Measurements from ENCODE around the gene NVL.

The NVL gene

GRCh38 chr1:224271106-224271505 lies 58.9 kb downstream of the NVL start:
- H3K9me3 ChIP-seq (ENCODE audit: control insufficient read depth, low read depth, low read length) = no peaks in the 10 kb centered on the region

GRCh38 chr1:224267925-224268324 lies 62.0 kb downstream of the NVL start:
- Histone ChIP-seq H3K4me1 (ENCODE audit: control insufficient read depth, low read depth, low read length) (no peaks in the 10 kb centered on the region), H3K4me3 (ENCODE audit: low read length) (no peak overlapping the region), H3K27me3 (ENCODE audit: control insufficient read depth, insufficient read depth, low read length) (no peaks in the 10 kb centered on the region), H3K27ac (ENCODE audit: low read length) (no peak overlapping the region), H3K9me3 (ENCODE audit: control insufficient read depth, low read depth, low read length) (no peaks in the 10 kb centered on the region), H3K36me3 (ENCODE audit: control insufficient read depth, low read depth, low read length) (peaks cover 23% of the 10 kb centered on the region), H3K9ac (ENCODE audit: low read length) (no peak overlapping the region)

More at GRCh38 chr1:224271106-224271505, 58.9 kb downstream of the NVL start:
- no peaks in the 10 kb centered on the region for H3K27me3 ChIP-seq (ENCODE audit: control insufficient read depth, insufficient read depth, low read length)
- H3K27ac ChIP-seq (ENCODE audit: low read length) = no peak overlapping the region
- H3K4me3 ChIP-seq (ENCODE audit: low read length) = no peak overlapping the region
- H3K36me3 ChIP-seq (ENCODE audit: control insufficient read depth, low read depth, low read length) = peaks cover 31% of the 10 kb centered on the region
- no peaks in the 10 kb centered on the region for H3K4me1 ChIP-seq (ENCODE audit: control insufficient read depth, low read depth, low read length)
- H3K9ac ChIP-seq (ENCODE audit: low read length) = no peak overlapping the region

GRCh38 chr1:224266915-224267856 lies 62.8 kb downstream of the NVL start:
- no peaks in the 10 kb centered on the region for H3K9me3 ChIP-seq (ENCODE audit: control insufficient read depth, low read depth, low read length)
- H3K27ac ChIP-seq (ENCODE audit: low read length) = no peak overlapping the region
- no peak overlapping the region for H3K4me3 ChIP-seq (ENCODE audit: low read length)
- H3K36me3 ChIP-seq (ENCODE audit: control insufficient read depth, low read depth, low read length) = peaks cover 23% of the 10 kb centered on the region
- H3K4me1 ChIP-seq (ENCODE audit: control insufficient read depth, low read depth, low read length) = no peaks in the 10 kb centered on the region
- H3K27me3 ChIP-seq (ENCODE audit: control insufficient read depth, insufficient read depth, low read length) = no peaks in the 10 kb centered on the region
- H3K9ac ChIP-seq (ENCODE audit: low read length) = no peak overlapping the region

GRCh38 chr1:224266105-224266914 lies 63.7 kb downstream of the NVL start:
- H3K4me3 ChIP-seq (ENCODE audit: low read length) = no peak overlapping the region
- no peak overlapping the region for H3K9ac ChIP-seq (ENCODE audit: low read length)
- no peak overlapping the region for H3K27ac ChIP-seq (ENCODE audit: low read length)
- no peaks in the 10 kb centered on the region for H3K4me1 ChIP-seq (ENCODE audit: control insufficient read depth, low read depth, low read length)
- peaks cover 23% of the 10 kb centered on the region for H3K36me3 ChIP-seq (ENCODE audit: control insufficient read depth, low read depth, low read length)
- no peaks in the 10 kb centered on the region for H3K27me3 ChIP-seq (ENCODE audit: control insufficient read depth, insufficient read depth, low read length)
- no peaks in the 10 kb centered on the region for H3K9me3 ChIP-seq (ENCODE audit: control insufficient read depth, low read depth, low read length)

GRCh38 chr1:224264321-224264720 lies 65.7 kb downstream of the NVL start:
- Histone ChIP-seq H3K36me3 (ENCODE audit: control insufficient read depth, low read depth, low read length) (peaks cover 20% of the 10 kb centered on the region), H3K9ac (ENCODE audit: low read length) (no peak overlapping the region), H3K9me3 (ENCODE audit: control insufficient read depth, low read depth, low read length) (no peaks in the 10 kb centered on the region), H3K4me3 (ENCODE audit: low read length) (no peak overlapping the region), H3K27me3 (ENCODE audit: control insufficient read depth, insufficient read depth, low read length) (no peaks in the 10 kb centered on the region), H3K27ac (ENCODE audit: low read length) (no peak overlapping the region), H3K4me1 (ENCODE audit: control insufficient read depth, low read depth, low read length) (no peaks in the 10 kb centered on the region)

GRCh38 chr1:224262373-224263054 lies 67.5 kb downstream of the NVL start:
- H3K9ac ChIP-seq (ENCODE audit: low read length) = no peak overlapping the region
- no peak overlapping the region for H3K27ac ChIP-seq (ENCODE audit: low read length)
- peaks cover 9% of the 10 kb centered on the region for H3K36me3 ChIP-seq (ENCODE audit: control insufficient read depth, low read depth, low read length)
- H3K27me3 ChIP-seq (ENCODE audit: control insufficient read depth, insufficient read depth, low read length) = no peaks in the 10 kb centered on the region
- no peaks in the 10 kb centered on the region for H3K4me1 ChIP-seq (ENCODE audit: control insufficient read depth, low read depth, low read length)
- H3K9me3 ChIP-seq (ENCODE audit: control insufficient read depth, low read depth, low read length) = no peaks in the 10 kb centered on the region
- H3K4me3 ChIP-seq (ENCODE audit: low read length) = no peak overlapping the region

- Histone ChIP-seq H3K27me3 (ENCODE audit: control insufficient read depth, insufficient read depth, low read length) (no peaks in the 10 kb centered on the region), H3K9ac (ENCODE audit: low read length) (no peak overlapping the region), H3K9me3 (ENCODE audit: control insufficient read depth, low read depth, low read length) (no peaks in the 10 kb centered on the region), H3K27ac (ENCODE audit: low read length) (no peak overlapping the region), H3K36me3 (ENCODE audit: control insufficient read depth, low read depth, low read length) (no peaks in the 10 kb centered on the region), H3K4me3 (ENCODE audit: low read length) (no peak overlapping the region), H3K4me1 (ENCODE audit: control insufficient read depth, low read depth, low read length) (peaks cover 11% of the 10 kb centered on the region)
These were observed 70.0 kb downstream of the NVL start for GRCh38 chr1:224259986-224260385.

GRCh38 chr1:224258351-224258750 lies 71.6 kb downstream of the NVL start:
- H3K9me3 ChIP-seq (ENCODE audit: control insufficient read depth, low read depth, low read length) = no peaks in the 10 kb centered on the region
- H3K9ac ChIP-seq (ENCODE audit: low read length) = no peak overlapping the region
- no peaks in the 10 kb centered on the region for H3K36me3 ChIP-seq (ENCODE audit: control insufficient read depth, low read depth, low read length)
- no peaks in the 10 kb centered on the region for H3K27me3 ChIP-seq (ENCODE audit: control insufficient read depth, insufficient read depth, low read length)
- peaks cover 11% of the 10 kb centered on the region for H3K4me1 ChIP-seq (ENCODE audit: control insufficient read depth, low read depth, low read length)
- H3K4me3 ChIP-seq (ENCODE audit: low read length) = no peak overlapping the region
- no peak overlapping the region for H3K27ac ChIP-seq (ENCODE audit: low read length)

GRCh38 chr1:224256640-224257039 lies 73.3 kb downstream of the NVL start:
- Histone ChIP-seq H3K4me3 (ENCODE audit: low read length) (peak overlapping the region; percentile 38), H3K9me3 (ENCODE audit: control insufficient read depth, low read depth, low read length) (no peaks in the 10 kb centered on the region), H3K27ac (ENCODE audit: low read length) (peak overlapping the region; percentile 76), H3K4me1 (ENCODE audit: control insufficient read depth, low read depth, low read length) (peaks cover 15% of the 10 kb centered on the region), H3K36me3 (ENCODE audit: control insufficient read depth, low read depth, low read length) (no peaks in the 10 kb centered on the region), H3K27me3 (ENCODE audit: control insufficient read depth, insufficient read depth, low read length) (no peaks in the 10 kb centered on the region), H3K9ac (ENCODE audit: low read length) (peak overlapping the region; percentile 33)

- H3K4me1 ChIP-seq (ENCODE audit: control insufficient read depth, low read depth, low read length) = peaks cover 15% of the 10 kb centered on the region
- no peak overlapping the region for H3K4me3 ChIP-seq (ENCODE audit: low read length)
- peaks cover 9% of the 10 kb centered on the region for H3K36me3 ChIP-seq (ENCODE audit: control insufficient read depth, low read depth, low read length)
- H3K9me3 ChIP-seq (ENCODE audit: control insufficient read depth, low read depth, low read length) = no peaks in the 10 kb centered on the region
- H3K27ac ChIP-seq (ENCODE audit: low read length) = no peak overlapping the region
- H3K9ac ChIP-seq (ENCODE audit: low read length) = no peak overlapping the region
- no peaks in the 10 kb centered on the region for H3K27me3 ChIP-seq (ENCODE audit: control insufficient read depth, insufficient read depth, low read length)
These were observed 76.3 kb downstream of the NVL start for GRCh38 chr1:224253721-224254120.

GRCh38 chr1:224252479-224252878 lies 77.5 kb downstream of the NVL start:
- Histone ChIP-seq H3K27me3 (ENCODE audit: control insufficient read depth, insufficient read depth, low read length) (no peaks in the 10 kb centered on the region), H3K36me3 (ENCODE audit: control insufficient read depth, low read depth, low read length) (peaks cover 21% of the 10 kb centered on the region), H3K27ac (ENCODE audit: low read length) (no peak overlapping the region), H3K4me1 (ENCODE audit: control insufficient read depth, low read depth, low read length) (peaks cover 15% of the 10 kb centered on the region), H3K9me3 (ENCODE audit: control insufficient read depth, low read depth, low read length) (no peaks in the 10 kb centered on the region), H3K9ac (ENCODE audit: low read length) (no peak overlapping the region), H3K4me3 (ENCODE audit: low read length) (no peak overlapping the region)
